Measurements from ENCODE around the gene CERT1.

DNA sequence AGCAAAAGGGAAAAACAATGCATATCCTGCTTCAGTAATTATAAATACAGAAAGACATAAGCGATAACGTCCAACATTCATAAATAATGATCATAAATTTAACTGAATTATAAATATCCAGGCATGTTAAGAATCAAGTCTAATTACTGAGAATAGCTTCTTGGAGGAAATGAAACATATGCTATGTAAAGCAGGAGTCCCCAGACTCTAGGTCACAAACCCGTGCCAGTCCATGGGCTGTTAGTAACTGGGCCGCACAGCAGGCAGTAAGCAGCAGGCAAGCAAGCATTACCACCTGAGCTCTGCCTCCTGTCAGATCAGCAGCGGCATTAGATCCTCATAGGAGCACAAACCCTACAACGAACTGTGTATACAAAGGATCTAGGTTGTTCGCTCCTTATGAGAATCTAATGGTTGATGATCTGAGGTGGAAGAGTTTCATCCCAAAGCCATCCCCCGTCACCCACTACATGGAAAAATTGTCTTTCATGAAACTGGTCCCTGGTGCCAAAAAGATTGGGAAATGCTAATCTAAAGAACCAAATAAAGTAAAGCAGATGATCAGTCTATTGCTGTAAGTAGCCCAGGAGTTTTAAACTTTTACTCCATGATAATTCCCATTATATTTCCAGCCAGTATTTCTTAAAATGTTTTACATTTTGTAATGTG lies 50.4 kb downstream of the CERT1 start:
- TF ChIP-seq POLR2A (IDR thresholded peaks at IDR 0.05) (no peak), CTCF (IDR thresholded peaks at IDR 0.05) (no peak)
